ENCODE results near the gene NACC1.

Gene NACC1

DNA sequence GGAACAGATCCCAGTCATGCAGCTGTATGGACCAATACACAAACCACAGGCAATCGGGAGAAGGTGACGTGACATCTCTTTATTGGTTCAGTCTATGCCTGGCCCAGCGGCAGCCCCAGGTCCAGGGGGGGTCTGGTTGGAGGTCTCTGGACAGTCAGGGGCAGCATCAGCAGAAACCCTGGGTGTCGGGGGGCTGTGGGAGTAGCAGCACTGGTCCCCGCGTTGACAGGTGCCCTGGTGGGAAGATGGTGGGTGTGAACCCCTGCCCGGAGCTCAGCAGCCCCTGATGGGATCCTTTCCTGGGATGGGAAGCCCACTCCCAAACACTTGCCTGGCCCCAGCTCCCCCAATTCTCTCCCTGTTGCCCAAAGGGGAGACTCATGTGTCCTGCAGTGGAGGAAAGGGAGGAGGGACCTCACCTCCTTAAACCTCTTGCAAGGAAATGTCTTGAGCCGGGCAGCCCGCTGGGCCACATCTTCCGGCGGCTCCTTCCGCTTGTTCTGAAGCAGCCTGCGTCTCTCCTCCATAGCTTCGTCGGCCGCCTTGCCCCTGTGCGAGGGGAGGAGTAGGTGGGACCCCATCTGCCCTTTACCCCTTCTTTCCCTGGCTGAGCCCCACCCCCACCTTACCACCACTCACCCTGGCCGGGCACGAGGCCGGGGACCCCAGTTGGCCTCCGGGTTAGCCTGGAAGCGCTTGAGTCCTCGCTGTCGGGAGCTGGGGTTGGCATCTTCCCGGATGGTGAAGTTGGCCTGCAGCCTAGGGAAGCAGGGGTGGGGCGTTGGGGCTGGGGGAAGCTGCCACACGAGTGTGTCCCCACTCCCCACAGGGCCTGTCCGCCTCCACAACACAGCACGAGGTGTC lies 13.0 kb upstream of the NACC1 start:
- Histone ChIP-seq H3K36me3 (ENCODE audit: insufficient read depth, low read length) (peaks cover 14% of the 10 kb centered on the region), H3F3A (ENCODE audit: low read depth) (peaks cover 13% of the 10 kb centered on the region), H4K20me1 (ENCODE audit: insufficient read depth, low read length, poor library complexity, severe bottlenecking) (peaks cover 24% of the 10 kb centered on the region), H3K27me3 (ENCODE audit: insufficient read depth, low read length, poor library complexity, severe bottlenecking) (peaks cover 19% of the 10 kb centered on the region), H3K4me2 (ENCODE audit: low read depth, low read length, poor library complexity, severe bottlenecking) (peak overlapping the region; percentile 90), H3K9me3 (ENCODE audit: insufficient read depth, low read depth, low read length) (no peaks in the 10 kb centered on the region), H3K4me3 (ENCODE audit: low read length, poor library complexity, severe bottlenecking) (peak overlapping the region; percentile 82), H2AFZ (ENCODE audit: low read length) (peak overlapping the region; percentile 52; the same call in 1 of the 2 replicates), H3K9me2 (replicated peaks; ENCODE audit: low read depth, low read length) (no peaks in the 10 kb centered on the region), H3K4me1 (ENCODE audit: insufficient read depth, low read length, poor library complexity, severe bottlenecking) (peaks cover 12% of the 10 kb centered on the region), H3K79me2 (ENCODE audit: insufficient read depth, low read length) (peaks cover 66% of the 10 kb centered on the region), H3K9ac (ENCODE audit: low read depth, low read length, poor library complexity, severe bottlenecking) (peak overlapping the region; percentile 100)
- TF ChIP-seq, protein P1, sequence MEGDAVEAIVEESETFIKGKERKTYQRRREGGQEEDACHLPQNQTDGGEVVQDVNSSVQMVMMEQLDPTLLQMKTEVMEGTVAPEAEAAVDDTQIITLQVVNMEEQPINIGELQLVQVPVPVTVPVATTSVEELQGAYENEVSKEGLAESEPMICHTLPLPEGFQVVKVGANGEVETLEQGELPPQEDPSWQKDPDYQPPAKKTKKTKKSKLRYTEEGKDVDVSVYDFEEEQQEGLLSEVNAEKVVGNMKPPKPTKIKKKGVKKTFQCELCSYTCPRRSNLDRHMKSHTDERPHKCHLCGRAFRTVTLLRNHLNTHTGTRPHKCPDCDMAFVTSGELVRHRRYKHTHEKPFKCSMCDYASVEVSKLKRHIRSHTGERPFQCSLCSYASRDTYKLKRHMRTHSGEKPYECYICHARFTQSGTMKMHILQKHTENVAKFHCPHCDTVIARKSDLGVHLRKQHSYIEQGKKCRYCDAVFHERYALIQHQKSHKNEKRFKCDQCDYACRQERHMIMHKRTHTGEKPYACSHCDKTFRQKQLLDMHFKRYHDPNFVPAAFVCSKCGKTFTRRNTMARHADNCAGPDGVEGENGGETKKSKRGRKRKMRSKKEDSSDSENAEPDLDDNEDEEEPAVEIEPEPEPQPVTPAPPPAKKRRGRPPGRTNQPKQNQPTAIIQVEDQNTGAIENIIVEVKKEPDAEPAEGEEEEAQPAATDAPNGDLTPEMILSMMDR (conservative IDR thresholded peaks at IDR 0.05; ENCODE audit: low read length) = peak; percentile 34; the same call in 1 of the 2 replicates
- TF ChIP-seq EZH2phosphoT487 (IDR thresholded peaks at IDR 0.05; ENCODE audit: borderline replicate concordance) = no peak

DNA sequence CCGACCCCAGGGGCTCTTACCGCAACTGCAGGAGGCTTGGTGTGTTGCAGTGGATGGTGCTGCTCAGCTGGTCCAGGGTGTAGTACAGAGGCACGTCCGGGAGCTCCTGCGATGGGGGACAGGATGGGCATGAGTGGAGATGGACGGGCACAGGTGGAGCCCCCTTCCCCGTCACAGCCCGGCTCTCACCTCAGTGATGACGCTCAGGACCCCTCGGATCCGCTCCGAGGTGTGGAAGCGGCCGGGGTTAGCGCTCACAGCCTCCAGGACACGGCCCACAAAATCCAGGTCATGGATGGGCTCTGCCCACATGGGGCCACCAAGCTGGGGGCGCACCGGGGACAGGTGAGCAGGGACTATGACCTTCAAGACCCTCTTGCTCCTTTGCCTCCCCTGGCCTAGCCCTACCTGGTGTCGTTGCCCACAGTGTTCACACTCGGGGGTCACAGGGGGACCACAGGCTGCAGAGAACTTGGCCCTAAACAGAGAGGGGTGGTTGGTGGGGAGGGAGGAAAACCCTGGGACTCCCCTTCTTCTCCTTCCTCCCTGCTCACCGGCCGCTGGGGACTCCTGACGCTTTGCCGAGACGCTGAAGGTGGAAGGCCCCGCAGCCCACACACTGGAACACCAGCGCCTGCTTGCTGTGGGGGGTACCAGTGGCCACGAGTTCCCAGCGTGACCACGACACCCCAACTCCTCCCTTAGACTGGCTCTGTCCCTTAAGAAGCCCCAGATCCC lies 8.5 kb upstream of the NACC1 start:
- no peak overlapping the region for H3K9ac ChIP-seq (ENCODE audit: low read depth, low read length, poor library complexity, severe bottlenecking)
- no peaks in the 10 kb centered on the region for H3K27me3 ChIP-seq (ENCODE audit: insufficient read depth, low read length, poor library complexity, severe bottlenecking)
- TF ChIP-seq, protein P1 (conservative IDR thresholded peaks at IDR 0.05; ENCODE audit: low read length) = no peak
- no peak for TF ChIP-seq EZH2phosphoT487 (IDR thresholded peaks at IDR 0.05; ENCODE audit: borderline replicate concordance)
- no peaks in the 10 kb centered on the region for H3K9me3 ChIP-seq (ENCODE audit: insufficient read depth, low read depth, low read length)
- no peaks in the 10 kb centered on the region for H4K20me1 ChIP-seq (ENCODE audit: insufficient read depth, low read length, poor library complexity, severe bottlenecking)
- peaks cover 8% of the 10 kb centered on the region for H3F3A ChIP-seq (ENCODE audit: low read depth)
- H3K79me2 ChIP-seq (ENCODE audit: insufficient read depth, low read length) = peaks cover 32% of the 10 kb centered on the region
- H2AFZ ChIP-seq (ENCODE audit: low read length) = no peak overlapping the region
- no peak overlapping the region for H3K4me3 ChIP-seq (ENCODE audit: low read length, poor library complexity, severe bottlenecking)
- H3K4me2 ChIP-seq (ENCODE audit: low read depth, low read length, poor library complexity, severe bottlenecking) = no peak overlapping the region
- H3K9me2 ChIP-seq (replicated peaks; ENCODE audit: low read depth, low read length) = no peaks in the 10 kb centered on the region
- H3K36me3 ChIP-seq (ENCODE audit: insufficient read depth, low read length) = no peaks in the 10 kb centered on the region; the same call in 1 of the 2 replicates
- H3K4me1 ChIP-seq (ENCODE audit: insufficient read depth, low read length, poor library complexity, severe bottlenecking) = no peaks in the 10 kb centered on the region

DNA sequence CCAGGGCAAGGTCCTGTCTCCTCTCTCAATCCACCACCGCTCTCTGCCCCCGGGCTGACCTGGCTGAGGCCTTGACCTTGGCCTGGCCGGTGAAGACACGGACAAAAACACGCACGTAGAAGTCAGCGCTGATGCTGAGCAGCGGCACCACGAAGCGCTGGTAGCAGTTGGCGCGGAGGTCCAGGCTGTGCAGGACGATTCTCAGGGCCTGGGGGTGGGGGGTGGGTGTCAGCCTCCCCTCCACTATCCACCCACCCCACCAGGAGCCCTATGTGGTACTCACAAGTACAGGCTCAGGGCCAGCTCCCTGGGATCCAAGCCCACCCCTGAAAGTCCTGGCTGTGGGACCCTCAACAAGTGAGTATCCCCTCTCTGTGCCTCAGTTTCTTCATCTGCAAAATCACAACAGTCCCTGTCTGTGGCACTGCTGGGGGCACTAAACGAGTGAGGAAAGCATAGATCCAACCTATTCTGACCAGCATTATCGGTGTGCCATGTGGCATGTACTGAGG lies 7.9 kb upstream of the NACC1 start:
- no peaks in the 10 kb centered on the region for H3K27me3 ChIP-seq (ENCODE audit: insufficient read depth, low read length, poor library complexity, severe bottlenecking)
- H3K79me2 ChIP-seq (ENCODE audit: insufficient read depth, low read length) = peaks cover 34% of the 10 kb centered on the region
- H3K9me3 ChIP-seq (ENCODE audit: insufficient read depth, low read depth, low read length) = no peaks in the 10 kb centered on the region
- TF ChIP-seq EZH2phosphoT487 (IDR thresholded peaks at IDR 0.05; ENCODE audit: borderline replicate concordance) = no peak
- TF ChIP-seq, protein P1 (conservative IDR thresholded peaks at IDR 0.05; ENCODE audit: low read length) = no peak
- peaks cover 1% of the 10 kb centered on the region for H4K20me1 ChIP-seq (ENCODE audit: insufficient read depth, low read length, poor library complexity, severe bottlenecking)
- no peak overlapping the region for H3K9ac ChIP-seq (ENCODE audit: low read depth, low read length, poor library complexity, severe bottlenecking)
- peaks cover 3% of the 10 kb centered on the region; the same call in 1 of the 2 replicates for H3F3A ChIP-seq (ENCODE audit: low read depth)
- H3K4me2 ChIP-seq (ENCODE audit: low read depth, low read length, poor library complexity, severe bottlenecking) = no peak overlapping the region
- no peaks in the 10 kb centered on the region for H3K9me2 ChIP-seq (replicated peaks; ENCODE audit: low read depth, low read length)
- no peaks in the 10 kb centered on the region; the same call in 1 of the 2 replicates for H3K36me3 ChIP-seq (ENCODE audit: insufficient read depth, low read length)
- no peak overlapping the region for H3K4me3 ChIP-seq (ENCODE audit: low read length, poor library complexity, severe bottlenecking)
- H2AFZ ChIP-seq (ENCODE audit: low read length) = no peak overlapping the region
- peaks cover under 1% of the 10 kb centered on the region for H3K4me1 ChIP-seq (ENCODE audit: insufficient read depth, low read length, poor library complexity, severe bottlenecking)

All from Loucy (cell line).